Measurements from ENCODE around the gene SLC16A3. TPM values are rescaled to one million over a fixed set of nuclear protein-coding genes. Genes with fewer than 3 reads are reported as not detected.

Gene SLC16A3
- total and polyA plus RNA-seq, 9 of the 15 experiments (the other 6 are each of a cell fraction or from before 2014, with no cell fraction given), result 0.11 to 5.4 (median 1.2) TPM; not detected in 2

DNA sequence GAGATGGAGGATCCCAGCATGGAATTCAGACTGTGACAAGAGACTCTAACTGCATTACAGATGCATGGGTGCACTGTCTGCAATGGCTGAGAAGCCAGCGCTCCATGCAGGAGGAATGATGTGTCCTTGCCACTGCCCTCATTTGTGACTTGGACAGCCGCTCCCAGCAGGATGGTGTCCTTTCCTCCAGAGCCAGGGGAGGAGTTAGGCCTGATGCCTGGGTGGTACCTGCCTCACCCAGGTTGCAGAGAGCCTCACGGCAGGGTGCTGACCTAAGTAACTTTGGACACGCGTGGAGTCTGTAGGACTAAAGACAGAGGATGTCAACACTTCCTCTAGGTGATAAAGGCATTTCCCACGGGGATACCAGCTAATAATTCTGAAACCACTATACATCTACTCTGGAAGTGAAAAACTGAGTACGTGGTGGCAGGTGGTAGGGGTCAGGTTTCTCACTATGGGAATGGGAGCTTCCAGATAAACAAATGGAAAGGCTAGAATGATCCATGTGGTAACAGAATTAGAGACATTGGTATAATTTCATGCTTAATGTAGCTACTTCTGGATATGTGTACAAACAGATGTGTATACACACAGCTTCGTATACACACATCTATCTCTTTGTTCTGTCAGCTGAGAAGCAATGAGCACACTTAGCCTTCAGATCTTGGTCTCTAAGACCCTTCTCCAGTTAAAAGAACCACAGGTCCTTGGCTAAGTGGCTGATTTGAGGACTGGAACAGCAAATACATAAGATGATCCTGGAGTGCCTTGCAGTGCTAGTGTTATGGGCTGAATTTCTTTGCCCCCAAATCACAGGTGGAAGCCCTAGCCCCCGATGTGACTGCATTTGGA lies 58.4 kb downstream of the SLC16A3 start (continued):
- TF ChIP-seq, protein P1, sequence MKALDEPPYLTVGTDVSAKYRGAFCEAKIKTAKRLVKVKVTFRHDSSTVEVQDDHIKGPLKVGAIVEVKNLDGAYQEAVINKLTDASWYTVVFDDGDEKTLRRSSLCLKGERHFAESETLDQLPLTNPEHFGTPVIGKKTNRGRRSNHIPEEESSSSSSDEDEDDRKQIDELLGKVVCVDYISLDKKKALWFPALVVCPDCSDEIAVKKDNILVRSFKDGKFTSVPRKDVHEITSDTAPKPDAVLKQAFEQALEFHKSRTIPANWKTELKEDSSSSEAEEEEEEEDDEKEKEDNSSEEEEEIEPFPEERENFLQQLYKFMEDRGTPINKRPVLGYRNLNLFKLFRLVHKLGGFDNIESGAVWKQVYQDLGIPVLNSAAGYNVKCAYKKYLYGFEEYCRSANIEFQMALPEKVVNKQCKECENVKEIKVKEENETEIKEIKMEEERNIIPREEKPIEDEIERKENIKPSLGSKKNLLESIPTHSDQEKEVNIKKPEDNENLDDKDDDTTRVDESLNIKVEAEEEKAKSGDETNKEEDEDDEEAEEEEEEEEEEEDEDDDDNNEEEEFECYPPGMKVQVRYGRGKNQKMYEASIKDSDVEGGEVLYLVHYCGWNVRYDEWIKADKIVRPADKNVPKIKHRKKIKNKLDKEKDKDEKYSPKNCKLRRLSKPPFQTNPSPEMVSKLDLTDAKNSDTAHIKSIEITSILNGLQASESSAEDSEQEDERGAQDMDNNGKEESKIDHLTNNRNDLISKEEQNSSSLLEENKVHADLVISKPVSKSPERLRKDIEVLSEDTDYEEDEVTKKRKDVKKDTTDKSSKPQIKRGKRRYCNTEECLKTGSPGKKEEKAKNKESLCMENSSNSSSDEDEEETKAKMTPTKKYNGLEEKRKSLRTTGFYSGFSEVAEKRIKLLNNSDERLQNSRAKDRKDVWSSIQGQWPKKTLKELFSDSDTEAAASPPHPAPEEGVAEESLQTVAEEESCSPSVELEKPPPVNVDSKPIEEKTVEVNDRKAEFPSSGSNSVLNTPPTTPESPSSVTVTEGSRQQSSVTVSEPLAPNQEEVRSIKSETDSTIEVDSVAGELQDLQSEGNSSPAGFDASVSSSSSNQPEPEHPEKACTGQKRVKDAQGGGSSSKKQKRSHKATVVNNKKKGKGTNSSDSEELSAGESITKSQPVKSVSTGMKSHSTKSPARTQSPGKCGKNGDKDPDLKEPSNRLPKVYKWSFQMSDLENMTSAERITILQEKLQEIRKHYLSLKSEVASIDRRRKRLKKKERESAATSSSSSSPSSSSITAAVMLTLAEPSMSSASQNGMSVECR (CRISPR knock-in tag; IDR thresholded peaks at IDR 0.05), result peak; percentile 35; the same call in 1 of the 2 replicates
- TF ChIP-seq, protein P2, sequence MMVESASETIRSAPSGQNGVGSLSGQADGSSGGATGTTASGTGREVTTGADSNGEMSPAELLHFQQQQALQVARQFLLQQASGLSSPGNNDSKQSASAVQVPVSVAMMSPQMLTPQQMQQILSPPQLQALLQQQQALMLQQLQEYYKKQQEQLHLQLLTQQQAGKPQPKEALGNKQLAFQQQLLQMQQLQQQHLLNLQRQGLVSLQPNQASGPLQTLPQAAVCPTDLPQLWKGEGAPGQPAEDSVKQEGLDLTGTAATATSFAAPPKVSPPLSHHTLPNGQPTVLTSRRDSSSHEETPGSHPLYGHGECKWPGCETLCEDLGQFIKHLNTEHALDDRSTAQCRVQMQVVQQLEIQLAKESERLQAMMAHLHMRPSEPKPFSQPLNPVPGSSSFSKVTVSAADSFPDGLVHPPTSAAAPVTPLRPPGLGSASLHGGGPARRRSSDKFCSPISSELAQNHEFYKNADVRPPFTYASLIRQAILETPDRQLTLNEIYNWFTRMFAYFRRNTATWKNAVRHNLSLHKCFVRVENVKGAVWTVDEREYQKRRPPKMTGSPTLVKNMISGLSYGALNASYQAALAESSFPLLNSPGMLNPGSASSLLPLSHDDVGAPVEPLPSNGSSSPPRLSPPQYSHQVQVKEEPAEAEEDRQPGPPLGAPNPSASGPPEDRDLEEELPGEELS (CRISPR knock-in tag; IDR thresholded peaks at IDR 0.05; ENCODE audit: borderline replicate concordance), result no peak; the same call in 1 of the 2 replicates
